IMR-90 (cell line): ENCODE measurements around the gene USP36. TPM values are rescaled to one million over a fixed set of nuclear protein-coding genes. Genes with fewer than 3 reads are reported as not detected.

Source experiments
- ATAC-seq: fragments of 200-7000 bp; cut with Tn5 transposase; 2 replicates; pipeline ENCODE4 v1.9.1; 2020; ENCODE audit warnings: low read depth, mild to moderate bottlenecking, moderate library complexity
- BruUV-seq: library from RNA; stranded (reverse); fragments of 400-500 nt; replicated peaks from 2 replicates; lab custom pipeline; 2021; lab: Mats Ljungman, UMichigan
- CTCF ChIA-PET: fragments of 300-600 bp; formaldehyde crosslinking; extraction: SDS; loops from one replicate; lab custom pipeline; 2021; ENCODE audit warnings: antibody characterized with exemption; lab: Yijun Ruan, JAX
- POLR2A ChIA-PET: fragments of 300-600 bp; sonication (Branson Sonifier 250); formaldehyde crosslinking; loops from one replicate; lab custom pipeline; 2022; ENCODE audit warnings: antibody characterized with exemption; ENCODE audit not compliant: unreplicated experiment; lab: Charles Lee
- DNase-seq: peaks from one replicate; pipeline ENCODE4 v3.0.0; 2013
- H2AFZ ChIP-seq: replicated peaks from 2 replicates; pipeline ENCODE3; 2013; ENCODE audit warnings: low read length, mild to moderate bottlenecking; ENCODE audit not compliant: poor library complexity
- H2AK5ac ChIP-seq: 2 replicates; pipeline ENCODE4 v1.6.1; 2013; ENCODE audit warnings: low read depth, low read length, inconsistent platforms
- H2AK9ac ChIP-seq: replicated peaks from 2 replicates; pipeline ENCODE3; 2013; ENCODE audit warnings: mild to moderate bottlenecking, low read depth, low read length, moderate library complexity; ENCODE audit not compliant: poor library complexity
- H2BK120ac ChIP-seq: 2 replicates; pipeline ENCODE4 v1.6.1; 2013; ENCODE audit warnings: low read depth, low read length, inconsistent platforms
- H2BK15ac ChIP-seq: 3 replicates; pipeline ENCODE4 v1.6.1; 2013; ENCODE audit warnings: low read depth, low read length, inconsistent platforms
- H2BK20ac ChIP-seq: 2 replicates; pipeline ENCODE4 v1.6.1; 2013; ENCODE audit warnings: low read depth, mild to moderate bottlenecking, inconsistent platforms, low read length, moderate library complexity
- H2BK5ac ChIP-seq: 2 replicates; pipeline ENCODE4 v1.6.1; 2013; ENCODE audit warnings: mild to moderate bottlenecking, low read depth, low read length, inconsistent platforms; ENCODE audit not compliant: poor library complexity, severe bottlenecking
- H3K14ac ChIP-seq: replicated peaks from 2 replicates; pipeline ENCODE4 v1.6.1; 2013; ENCODE audit warnings: low read depth, low read length, inconsistent platforms
- H3K18ac ChIP-seq: 2 replicates; pipeline ENCODE4 v1.6.1; 2013; ENCODE audit warnings: low read depth, low read length, control low read depth
- H3K23ac ChIP-seq: 2 replicates; pipeline ENCODE4 v1.6.1; 2013; ENCODE audit warnings: low read depth, low read length, inconsistent platforms
- H3K27ac ChIP-seq: 2 replicates; pipeline ENCODE4 v1.5.1; 2013; ENCODE audit warnings: mild to moderate bottlenecking, control low read depth, low read length; ENCODE audit not compliant: insufficient read depth
- H3K27me3 ChIP-seq: 2 replicates; pipeline ENCODE4 v1.6.1; 2013; ENCODE audit warnings: low read length; ENCODE audit not compliant: control insufficient read depth, insufficient read depth
- H3K36me3 ChIP-seq: 2 replicates; pipeline ENCODE4 v1.6.1; 2013; ENCODE audit warnings: low read length, mixed read lengths; ENCODE audit not compliant: control insufficient read depth, insufficient read depth
- H3K4ac ChIP-seq: 2 replicates; pipeline ENCODE4 v1.6.1; 2013; ENCODE audit warnings: low read depth, low read length, inconsistent platforms
- H3K4me1 ChIP-seq: 2 replicates; pipeline ENCODE4 v1.6.1; 2013; ENCODE audit warnings: low read length, mixed read lengths; ENCODE audit not compliant: control insufficient read depth, insufficient read depth
- H3K4me2 ChIP-seq: 2 replicates; pipeline ENCODE4 v1.6.1; 2013; ENCODE audit warnings: low read depth, mild to moderate bottlenecking, control low read depth, low read length, moderate library complexity
- H3K4me3 ChIP-seq: 2 replicates; pipeline ENCODE4 v1.5.1; 2013; ENCODE audit warnings: low read depth, mild to moderate bottlenecking, control low read depth, low read length, moderate library complexity; ENCODE audit not compliant: insufficient read depth
- H3K56ac ChIP-seq: 2 replicates; pipeline ENCODE4 v1.6.1; 2013; ENCODE audit warnings: low read length, inconsistent platforms; ENCODE audit not compliant: insufficient read depth; ENCODE audit errors: extremely low read depth
- H3K79me1 ChIP-seq, 2 experiments: 2 replicates each; pipeline ENCODE4 v1.6.1; 2013; ENCODE audit warnings: low read length in 2 of 2, inconsistent platforms in 1 of 2, low read depth in 1 of 2
- H3K9ac ChIP-seq: 2 replicates; pipeline ENCODE4 v1.6.1; 2013; ENCODE audit warnings: low read depth, low read length, control low read depth
- H3K9me1 ChIP-seq: 2 replicates; pipeline ENCODE4 v1.6.1; 2013; ENCODE audit warnings: low read length, inconsistent platforms; ENCODE audit not compliant: insufficient read depth
- H3K9me3 ChIP-seq: 2 replicates; pipeline ENCODE4 v1.6.1; 2013; ENCODE audit warnings: low read length; ENCODE audit not compliant: control insufficient read depth, insufficient read depth
- H4K20me1 ChIP-seq: 2 replicates; pipeline ENCODE4 v1.6.1; 2013; ENCODE audit warnings: low read length, inconsistent platforms; ENCODE audit not compliant: insufficient read depth
- H4K5ac ChIP-seq: 2 replicates; pipeline ENCODE4 v1.6.1; 2013; ENCODE audit warnings: mild to moderate bottlenecking, low read depth, low read length, control low read depth
- H4K8ac ChIP-seq, 2 experiments: 2 replicates each; pipeline ENCODE4 v1.6.1; 2013; ENCODE audit warnings: low read depth in 2 of 2, low read length in 2 of 2, control low read depth in 1 of 2, inconsistent platforms in 1 of 2
- H4K91ac ChIP-seq: 2 replicates; pipeline ENCODE4 v1.6.1; 2013; ENCODE audit warnings: low read depth, low read length, inconsistent platforms; ENCODE audit not compliant: insufficient read depth
- BHLHE40 ChIP-seq: fragments of 150-350 bp; IDR thresholded peaks from 2 replicates; pipeline ENCODE4 v1.6.1; 2016; ENCODE audit warnings: mild to moderate bottlenecking, low read depth, low read length
- MAZ ChIP-seq: IDR thresholded peaks from 2 replicates; pipeline ENCODE4 v1.6.1; 2012; ENCODE audit warnings: low read depth, mild to moderate bottlenecking, low read length, improper control_type of control experiment, moderate library complexity, borderline replicate concordance
- RCOR1 ChIP-seq: IDR thresholded peaks from 2 replicates; pipeline ENCODE4 v1.6.1; 2012; ENCODE audit warnings: mild to moderate bottlenecking, low read length, improper control_type of control experiment; ENCODE audit not compliant: insufficient replicate concordance
- RFX5 ChIP-seq: IDR thresholded peaks from 2 replicates; pipeline ENCODE4 v1.8.0; 2012; ENCODE audit warnings: low read depth, mild to moderate bottlenecking, low read length, moderate library complexity
- WGBS, 2 experiments: methylation state at CpG; one replicate each; pipeline versions ENCODE4 v1.1.5 to v1.1.7; 2013; ENCODE audit warnings: missing lambda C conversion rate in 2 of 2; ENCODE audit not compliant: insufficient read length in 1 of 2; ENCODE audit errors: extremely low coverage in 2 of 2; 5-methylcytosine and 5-hydroxymethylcytosine counted together
- dilution Hi-C: fragments of 300-500 bp; cut with HindIII; formaldehyde crosslinking; loops from one replicate; pipeline ENCODE4 v1.14.3; 2018; ENCODE audit warnings: low sequenced_read_pairs; ENCODE audit not compliant: unreplicated experiment
- in situ Hi-C: fragments of 300-500 bp; cut with MboI; formaldehyde crosslinking; loops from 3 replicates; pipeline ENCODE4 v1.14.3; 2019; ENCODE audit warnings: low sequenced_read_pairs, inconsistent platforms, mixed read lengths
- intact Hi-C: fragments of 100-400 bp; cut with micrococcal nuclease; formaldehyde crosslinking; loops from 2 replicates; pipeline ENCODE4 v1.10.0; 2022
- polyA plus RNA-seq, 3 experiments: library from polyadenylated mRNA; depleted of rRNA; stranded (reverse); fragments of >200 nt; gene quantifications; 2 replicates each; pipeline ENCODE4 v1.2.3, GENCODE V29; 2012; ENCODE audit warnings: low replicate concordance in 1 of 3
- total RNA-seq: library from RNA; depleted of rRNA; stranded (reverse); fragments of >200 nt; gene quantifications from 2 replicates; pipeline ENCODE4 v1.2.3, GENCODE V29; 2012

The USP36 gene
- total and polyA plus RNA-seq, 2 of the 4 experiments (the other 2 are of a cell fraction), result 30.6 to 38.3 TPM

GRCh38 chr17:78806451-78806850 is 34.2 kb downstream of the USP36 start:
- Histone ChIP-seq H4K20me1 (peaks cover 9% of the 10 kb centered on the region), H2AK5ac (no peak overlapping the region), H2AFZ (no peak overlapping the region), H3K9ac (no peak overlapping the region), H2AK9ac (no peak overlapping the region), H3K56ac (no peak overlapping the region), H3K4me3 (no peak overlapping the region), H3K27me3 (no peaks in the 10 kb centered on the region), H3K14ac (no peak overlapping the region), H3K4ac (no peak overlapping the region), H2BK15ac (no peak overlapping the region), H2BK5ac (no peak overlapping the region), H3K9me1 (peaks cover 5% of the 10 kb centered on the region; the same call in 1 of the 2 replicates), H3K4me1 (no peaks in the 10 kb centered on the region), H2BK20ac (no peak overlapping the region), H3K27ac (no peak overlapping the region), H4K8ac (no peak overlapping the region), H2BK120ac (no peak overlapping the region), H3K9me3 (no peaks in the 10 kb centered on the region), H3K36me3 (peaks cover 62% of the 10 kb centered on the region), H3K18ac (no peak overlapping the region), H4K91ac (no peak overlapping the region), H4K5ac (no peak overlapping the region), H3K23ac (no peak overlapping the region), H3K79me1 (peaks cover 17 to 51% of the 10 kb centered on the region in 2 experiments), H3K4me2 (no peak overlapping the region)
- no TSS peak for BruUV-seq
- in situ Hi-C loops, result no loop called here
- ATAC-seq, result no peak
- POLR2A ChIA-PET, result no interaction called here
- CTCF ChIA-PET, result no interaction called here
- TF ChIP-seq RFX5, result no peak
- no peak for TF ChIP-seq RCOR1
- TF ChIP-seq MAZ, result no peak
- TF ChIP-seq BHLHE40, result no peak
- intact Hi-C loops, result no loop called here
- WGBS, 2 experiments, result 60% methylated on average over 1 of the region's 9 CpGs; no CpG with 5 or more reads in 1 of the 2 experiments
- dilution Hi-C loops, result no loop called here
- no peak for DNase-seq
